Activated CD4-positive, alpha-beta T cell treated with anti-CD3 and anti-CD28 coated beads, Interleukin-2, amount 50 U/mL, for 4 hours (primary cell): Measurements from ENCODE around the gene GLB1L3.
"Not testable (repeated sequence)": the region's sequence is repeated elsewhere in the genome, so short reads cannot be mapped to it uniquely, and the experiment has no call there.

Experiments
- DNase-seq, 2 experiments: peaks; one replicate each; pipeline ENCODE4 v3.0.0-alpha.2; 2020

The GLB1L3 gene

GRCh38 chr11:134317103-134317502 is 40.9 kb downstream of the GLB1L3 start:
- no peak for DNase-seq

DNA sequence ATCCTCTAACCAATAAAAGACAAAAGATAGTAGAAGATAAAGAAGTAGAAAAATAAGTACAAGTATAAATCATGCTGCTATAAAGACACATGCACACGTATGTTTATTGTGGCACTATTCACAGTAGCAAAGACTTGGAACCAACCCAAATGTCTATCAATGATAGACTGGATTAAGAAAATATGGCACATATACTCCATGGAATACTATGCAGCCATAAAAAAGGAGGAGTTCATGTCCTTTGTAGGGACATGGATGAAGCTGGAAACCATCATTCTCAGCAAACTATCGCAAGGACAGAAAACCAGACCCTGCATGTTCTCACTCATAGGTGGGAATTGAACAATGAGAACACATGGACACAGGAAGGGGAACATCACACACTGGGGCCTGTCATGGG is 45.2 kb downstream of the GLB1L3 start:
- not testable (repeated sequence) for DNase-seq

GRCh38 chr11:134322553-134322952 is 46.4 kb downstream of the GLB1L3 start:
- DNase-seq, result no peak

GRCh38 chr11:134328433-134328832 is 52.3 kb downstream of the GLB1L3 start:
- DNase-seq, result no peak

GRCh38 chr11:134330611-134331353 is 54.6 kb downstream of the GLB1L3 start:
- no peak for DNase-seq

DNA sequence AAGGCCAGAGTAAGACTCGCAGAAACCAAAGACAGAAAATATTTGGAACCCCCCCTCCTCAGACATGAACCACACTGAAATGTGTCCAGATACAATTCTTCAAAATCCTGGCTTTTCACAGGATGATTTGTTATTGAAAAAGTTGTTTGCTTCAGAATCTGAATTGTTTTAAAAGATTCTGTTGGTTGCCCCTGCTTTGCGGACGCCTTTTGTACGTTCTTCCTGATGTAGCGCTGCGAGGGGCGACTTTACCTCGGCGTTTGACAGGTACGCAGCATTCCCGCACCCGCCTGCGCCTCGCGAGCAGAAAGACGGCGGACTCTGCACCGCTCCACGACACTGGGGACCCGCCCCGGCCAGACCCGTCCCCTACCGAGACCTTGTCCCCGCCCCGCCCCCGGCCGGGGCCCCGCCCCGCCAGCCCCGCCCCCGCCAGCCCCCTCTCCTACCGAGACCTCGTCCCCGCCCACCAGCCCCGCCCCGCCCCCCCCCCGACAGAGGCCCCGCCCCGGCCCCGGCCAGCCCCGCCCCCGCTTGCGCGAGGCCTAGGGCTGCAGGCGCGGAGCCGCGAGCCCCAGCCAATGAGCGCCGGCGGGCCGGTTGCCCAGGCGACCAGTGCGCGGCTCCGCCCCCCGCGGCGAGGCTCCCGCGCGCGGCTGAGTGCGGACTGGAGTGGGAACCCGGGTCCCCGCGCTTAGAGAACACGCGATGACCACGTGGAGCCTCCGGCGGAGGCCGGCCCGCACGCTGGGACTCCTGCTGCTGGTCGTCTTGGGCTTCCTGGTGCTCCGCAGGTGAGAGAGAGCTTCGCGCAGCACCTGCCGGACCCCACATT is 55.4 kb downstream of the GLB1L3 start, which contains the start of gene GLB1L2:
Gene GLB1L2 (plus strand): TSS at position 635 of the 835 bp plus-strand sequence. CDS start 74 bp downstream, at position 709.
- DNase-seq, result peak; percentile 71 to 74

- no peak for DNase-seq
Observed at GRCh38 chr11:134332189-134332631, 56.0 kb downstream of the GLB1L3 start.

- no peak for DNase-seq
Observed at GRCh38 chr11:134332782-134333181, 56.6 kb downstream of the GLB1L3 start.

DNA sequence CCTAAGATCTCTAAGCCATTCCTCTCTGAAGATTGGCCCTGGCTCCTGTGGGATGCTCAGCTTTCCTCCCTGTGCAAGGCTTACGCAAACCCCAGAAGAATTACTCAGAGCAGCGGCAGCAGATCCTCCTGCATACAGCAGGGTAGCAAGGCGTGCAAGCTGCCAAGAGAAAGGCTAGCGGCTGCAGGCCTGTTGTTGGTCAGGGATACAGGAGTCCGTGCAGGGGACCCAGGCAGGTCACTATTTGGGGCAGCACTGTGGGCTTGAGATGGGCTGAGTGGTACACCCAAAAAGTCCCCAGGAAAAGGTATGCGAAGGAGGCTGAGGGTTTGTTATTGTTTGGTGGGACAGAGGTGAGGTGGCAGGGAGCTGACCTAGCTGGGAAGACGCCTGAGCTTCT is 57.1 kb downstream of the GLB1L3 start:
- DNase-seq, result no peak

DNA sequence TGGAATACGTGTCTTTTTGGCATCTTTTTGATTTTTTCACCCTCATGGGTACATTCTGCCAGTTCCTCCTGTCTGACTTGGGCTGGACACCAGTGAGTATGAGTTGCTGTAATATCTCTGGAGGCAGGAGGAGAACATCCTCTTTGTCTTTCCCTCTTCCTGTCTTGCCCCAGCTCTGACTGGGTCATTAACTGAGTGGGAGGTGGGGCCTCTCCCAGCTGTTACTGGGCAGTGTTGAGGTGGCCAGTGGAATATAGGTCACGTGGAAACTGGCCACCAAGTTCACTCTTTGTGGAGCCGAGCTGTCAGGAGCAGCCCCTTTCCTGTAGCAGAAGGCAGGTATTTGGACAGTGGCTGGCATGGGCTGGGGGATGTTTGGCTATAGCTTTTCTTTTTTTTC is 57.8 kb downstream of the GLB1L3 start:
- no peak for DNase-seq

- DNase-seq, result no peak
Observed at GRCh38 chr11:134334796-134335571, 58.8 kb downstream of the GLB1L3 start.

DNA sequence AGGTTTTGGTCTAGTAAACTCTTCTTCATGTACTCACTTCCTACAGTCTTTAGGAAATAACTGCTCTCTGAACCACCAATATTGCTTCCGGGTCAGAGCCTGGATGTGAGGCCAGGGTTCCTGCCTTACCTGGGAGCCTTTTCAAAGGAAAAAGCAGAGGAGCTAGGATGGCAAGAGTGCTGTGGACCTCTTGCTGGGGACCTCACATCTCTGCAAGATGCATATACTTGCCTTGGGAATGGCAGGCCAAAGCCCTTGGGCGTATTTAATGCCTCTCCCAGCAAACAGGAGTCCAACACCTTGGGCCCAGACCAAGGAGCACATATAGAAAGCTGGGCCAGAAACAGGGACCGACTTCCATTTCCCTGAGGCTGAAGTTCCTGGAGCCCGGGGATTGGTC is 60.9 kb downstream of the GLB1L3 start:
- no peak for DNase-seq

- DNase-seq, result no peak
Observed at GRCh38 chr11:134338068-134338467, 61.9 kb downstream of the GLB1L3 start.

GRCh38 chr11:134338654-134339053 is 62.5 kb downstream of the GLB1L3 start:
- no peak for DNase-seq

DNA sequence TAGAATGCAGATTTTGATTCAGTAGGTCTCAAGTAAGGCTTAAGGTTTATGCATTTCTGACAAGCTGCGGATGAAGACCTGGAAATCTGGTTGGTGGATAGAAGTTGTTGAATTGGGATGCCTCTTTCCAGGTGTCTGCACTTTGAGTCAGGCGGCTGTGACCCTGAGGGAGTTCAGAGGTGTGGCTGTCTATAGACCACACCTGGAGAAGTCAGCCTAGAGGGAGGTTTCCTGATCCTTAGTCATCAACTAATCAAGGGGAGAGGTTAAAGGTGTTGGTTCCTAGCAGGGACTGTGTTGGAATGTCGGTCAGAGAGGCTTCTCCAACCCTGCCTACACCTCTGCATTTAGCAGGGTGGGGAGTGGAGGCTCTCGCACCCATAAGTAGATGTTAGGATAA is 63.6 kb downstream of the GLB1L3 start:
- DNase-seq, result no peak

GRCh38 chr11:134340354-134340964 is 64.3 kb downstream of the GLB1L3 start:
- no peak for DNase-seq

DNA sequence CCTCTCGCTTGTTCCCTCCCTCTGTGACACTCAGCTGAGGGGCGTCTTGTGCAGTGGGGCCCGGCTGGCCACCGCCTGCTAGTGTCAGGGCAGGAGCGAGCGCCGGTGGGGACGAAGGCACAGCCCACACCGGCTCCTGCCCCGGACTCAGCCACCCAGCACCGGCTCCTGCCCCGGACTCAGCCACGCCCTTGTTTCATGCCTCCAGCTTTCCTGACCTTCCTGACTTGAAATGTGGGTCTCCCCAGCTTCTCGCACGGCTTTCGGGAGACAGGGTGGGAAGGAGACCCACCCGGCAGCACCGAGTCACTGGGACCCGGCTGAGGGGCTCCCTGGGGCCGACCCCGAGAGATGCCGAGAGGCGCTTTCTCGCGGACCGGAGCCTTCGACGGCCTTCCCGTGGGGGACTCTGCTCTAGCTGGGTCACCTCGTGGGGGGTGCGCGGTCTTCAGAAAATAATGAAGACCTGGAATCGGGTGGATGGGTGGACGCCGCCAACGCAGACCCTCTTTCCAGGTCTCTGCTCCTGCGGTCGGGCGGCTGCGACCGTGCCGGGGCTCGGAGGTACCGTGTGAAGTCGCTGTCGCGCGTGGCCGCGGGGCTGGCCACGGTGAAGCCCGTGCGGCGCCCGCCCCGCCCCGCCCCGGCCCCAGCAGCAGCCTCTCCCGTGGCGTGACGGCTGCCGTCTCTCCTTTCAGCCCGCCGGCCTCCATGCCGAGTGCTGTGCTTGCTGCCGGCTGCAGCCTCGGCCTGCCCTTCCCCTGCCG is 65.8 kb downstream of the GLB1L3 start:
- DNase-seq, result no peak

DNA sequence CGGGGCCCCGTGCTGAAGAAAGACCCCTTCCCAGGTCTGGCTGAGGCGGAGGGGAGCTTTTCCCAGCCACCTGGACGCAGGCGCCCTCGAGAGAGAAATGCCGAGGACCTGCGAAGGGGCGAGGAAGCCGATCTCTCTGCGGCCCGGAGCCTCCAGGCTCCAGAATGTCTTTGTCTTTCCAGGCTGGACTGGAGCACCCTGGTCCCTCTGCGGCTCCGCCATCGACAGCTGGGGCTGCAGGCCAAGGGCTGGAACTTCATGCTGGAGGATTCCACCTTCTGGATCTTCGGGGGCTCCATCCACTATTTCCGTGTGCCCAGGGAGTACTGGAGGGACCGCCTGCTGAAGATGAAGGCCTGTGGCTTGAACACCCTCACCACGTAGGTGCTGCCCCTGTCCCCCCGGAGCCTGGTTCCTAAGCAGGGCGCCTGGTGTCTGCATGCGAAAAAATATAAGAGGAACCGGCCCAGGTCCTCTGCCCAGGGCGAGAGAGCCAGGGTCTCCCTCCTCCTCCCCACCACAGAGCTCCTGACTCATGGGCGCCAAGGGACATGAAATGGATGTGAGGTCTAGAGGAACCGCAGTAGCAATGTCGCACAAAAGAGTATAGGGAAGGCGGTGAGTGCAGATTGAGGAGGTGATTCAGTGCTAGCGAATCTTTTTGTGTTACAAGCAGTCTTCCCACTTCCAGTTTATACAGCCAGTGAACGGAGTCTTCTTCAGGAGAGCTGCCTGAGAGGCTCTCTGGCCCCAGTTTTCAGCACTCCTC is 66.6 kb downstream of the GLB1L3 start:
- no peak for DNase-seq

GRCh38 chr11:134343646-134344045 is 67.5 kb downstream of the GLB1L3 start:
- DNase-seq, result no peak

DNA sequence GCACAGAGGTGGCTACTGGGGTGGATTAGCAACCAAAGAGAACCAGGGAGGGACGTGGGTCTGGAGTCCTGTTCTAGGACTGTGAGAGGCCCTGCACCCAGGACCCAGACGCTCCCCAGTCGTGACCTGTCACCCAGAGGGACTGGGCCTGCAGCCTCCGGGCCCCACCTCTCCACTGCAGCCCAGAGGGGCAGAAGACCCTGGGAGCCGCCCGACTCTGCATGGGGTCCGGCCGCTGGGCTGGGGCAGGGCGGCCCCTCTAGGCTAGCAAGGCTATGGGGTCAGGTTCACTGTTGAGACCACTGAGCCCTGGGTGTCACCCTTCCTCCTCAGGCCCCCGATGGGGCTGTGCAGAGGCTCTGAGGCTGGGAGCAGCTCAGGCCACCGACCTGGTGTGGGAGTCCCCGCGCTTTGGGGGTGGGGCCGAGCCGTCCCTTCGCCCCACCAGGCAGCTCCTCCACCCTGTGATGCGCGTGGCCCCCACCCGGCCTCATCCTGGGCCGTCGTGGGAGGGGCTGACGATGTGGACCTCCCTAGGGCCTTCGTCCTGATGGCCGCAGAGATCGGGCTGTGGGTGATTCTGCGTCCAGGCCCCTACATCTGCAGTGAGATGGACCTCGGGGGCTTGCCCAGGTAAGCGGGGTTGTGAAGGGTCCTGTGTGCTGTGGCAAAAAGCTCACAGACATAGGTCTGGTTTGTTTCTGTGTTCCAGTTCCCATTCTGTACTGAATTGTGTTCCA is 68.5 kb downstream of the GLB1L3 start:
- DNase-seq, result not testable (repeated sequence)

GRCh38 chr11:134345237-134345550 is 69.0 kb downstream of the GLB1L3 start:
- DNase-seq, result no peak
